GM06990 (cell line): ENCODE data around the gene PAPPA.

Source experiments
- DNase-seq: peaks from one replicate; pipeline ENCODE4 v3.0.0-alpha.2; 2011; ENCODE audit not compliant: insufficient read length; ENCODE audit errors: extremely low read depth
- H3K27me3 ChIP-seq: replicated peaks from 2 replicates; pipeline ENCODE4 v1.6.0; 2011; ENCODE audit warnings: low read length; ENCODE audit not compliant: control insufficient read depth, insufficient read depth
- H3K36me3 ChIP-seq: 2 replicates; pipeline ENCODE4 v1.5.1; 2011; ENCODE audit warnings: low read length; ENCODE audit not compliant: control insufficient read depth, insufficient read depth
- H3K4me3 ChIP-seq: replicated peaks from 2 replicates; pipeline ENCODE4 v1.5.1; 2011; ENCODE audit warnings: low read depth, mild to moderate bottlenecking, control low read depth, low read length
- TF ChIP-seq, protein P1 (sequence below): IDR thresholded peaks from 2 replicates; pipeline ENCODE4 v1.5.1; 2011; ENCODE audit warnings: low read length, control low read depth, mild to moderate bottlenecking, inconsistent platforms; ENCODE audit not compliant: insufficient read depth, poor library complexity, severe bottlenecking

Gene PAPPA

DNA sequence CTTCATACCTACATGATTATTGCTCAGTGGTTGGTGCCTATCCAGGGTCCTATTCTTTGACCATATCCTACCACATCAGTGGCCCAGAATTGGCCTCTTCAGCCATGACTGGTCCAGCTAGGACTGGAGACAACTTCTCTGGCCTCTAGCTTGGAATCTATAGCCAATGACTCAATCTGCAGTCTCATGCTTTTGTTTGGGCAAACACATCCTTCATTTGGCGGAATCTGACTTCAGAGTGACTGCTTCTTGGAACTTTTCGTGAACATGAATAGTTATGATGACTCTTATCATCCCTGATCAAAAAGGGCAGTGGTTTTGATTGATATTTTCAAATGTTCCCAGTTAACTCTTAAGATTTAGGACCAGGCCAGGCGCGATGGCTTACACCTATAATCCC lies 134.1 kb downstream of the PAPPA start:
- Histone ChIP-seq H3K36me3 (no peaks in the 10 kb centered on the region), H3K4me3 (no peak overlapping the region), H3K27me3 (peaks cover 2% of the 10 kb centered on the region; the same call in 1 of the 2 replicates)
- no peak for DNase-seq
- TF ChIP-seq, protein P1, sequence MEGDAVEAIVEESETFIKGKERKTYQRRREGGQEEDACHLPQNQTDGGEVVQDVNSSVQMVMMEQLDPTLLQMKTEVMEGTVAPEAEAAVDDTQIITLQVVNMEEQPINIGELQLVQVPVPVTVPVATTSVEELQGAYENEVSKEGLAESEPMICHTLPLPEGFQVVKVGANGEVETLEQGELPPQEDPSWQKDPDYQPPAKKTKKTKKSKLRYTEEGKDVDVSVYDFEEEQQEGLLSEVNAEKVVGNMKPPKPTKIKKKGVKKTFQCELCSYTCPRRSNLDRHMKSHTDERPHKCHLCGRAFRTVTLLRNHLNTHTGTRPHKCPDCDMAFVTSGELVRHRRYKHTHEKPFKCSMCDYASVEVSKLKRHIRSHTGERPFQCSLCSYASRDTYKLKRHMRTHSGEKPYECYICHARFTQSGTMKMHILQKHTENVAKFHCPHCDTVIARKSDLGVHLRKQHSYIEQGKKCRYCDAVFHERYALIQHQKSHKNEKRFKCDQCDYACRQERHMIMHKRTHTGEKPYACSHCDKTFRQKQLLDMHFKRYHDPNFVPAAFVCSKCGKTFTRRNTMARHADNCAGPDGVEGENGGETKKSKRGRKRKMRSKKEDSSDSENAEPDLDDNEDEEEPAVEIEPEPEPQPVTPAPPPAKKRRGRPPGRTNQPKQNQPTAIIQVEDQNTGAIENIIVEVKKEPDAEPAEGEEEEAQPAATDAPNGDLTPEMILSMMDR: no peak

DNA sequence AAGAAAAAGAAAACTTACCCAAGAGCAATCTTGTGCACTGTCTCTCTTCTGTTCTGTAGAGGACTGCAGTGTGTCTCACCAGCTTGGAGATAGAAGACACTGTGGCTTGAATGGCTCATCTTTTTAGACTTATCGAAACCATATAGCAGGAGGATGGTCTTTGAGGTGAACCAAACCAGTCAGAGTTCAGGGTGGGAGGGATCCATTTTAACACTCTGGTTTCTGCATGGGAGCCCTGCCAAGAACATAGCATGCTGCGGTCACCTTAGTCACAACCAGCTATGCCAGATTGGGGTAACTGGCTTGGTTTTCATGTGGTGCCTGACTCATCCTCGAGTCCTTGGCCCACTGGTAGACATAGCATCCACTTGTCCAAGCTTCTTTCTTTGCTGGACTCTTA lies 135.1 kb downstream of the PAPPA start:
- H3K36me3 ChIP-seq: no peaks in the 10 kb centered on the region
- H3K27me3 ChIP-seq: peaks cover 2% of the 10 kb centered on the region; the same call in 1 of the 2 replicates
- TF ChIP-seq, protein P1: no peak
- no peak overlapping the region for H3K4me3 ChIP-seq
- DNase-seq: no peak

DNA sequence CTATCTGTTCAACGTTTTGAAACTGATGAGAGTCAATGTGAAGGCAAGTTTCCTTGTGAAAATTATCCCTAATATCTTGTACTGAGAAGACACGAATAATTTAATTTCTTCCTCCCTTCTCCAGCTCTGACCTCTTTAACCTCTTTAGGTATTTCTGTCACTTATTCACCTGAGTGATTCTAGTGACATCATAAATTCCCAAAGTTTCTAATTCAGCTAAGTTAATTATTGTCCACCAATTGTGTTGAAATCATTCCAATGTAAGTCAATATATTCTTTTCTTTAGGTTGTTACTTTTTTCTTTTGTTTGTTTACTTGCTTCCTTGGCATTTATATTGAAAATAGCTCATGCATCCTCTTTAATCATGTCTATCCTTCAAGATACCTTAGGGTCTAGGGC lies 143.8 kb downstream of the PAPPA start:
- no peak for DNase-seq
- H3K4me3 ChIP-seq: no peak overlapping the region
- no peaks in the 10 kb centered on the region for H3K27me3 ChIP-seq
- H3K36me3 ChIP-seq: no peaks in the 10 kb centered on the region
- TF ChIP-seq, protein P1: no peak

DNA sequence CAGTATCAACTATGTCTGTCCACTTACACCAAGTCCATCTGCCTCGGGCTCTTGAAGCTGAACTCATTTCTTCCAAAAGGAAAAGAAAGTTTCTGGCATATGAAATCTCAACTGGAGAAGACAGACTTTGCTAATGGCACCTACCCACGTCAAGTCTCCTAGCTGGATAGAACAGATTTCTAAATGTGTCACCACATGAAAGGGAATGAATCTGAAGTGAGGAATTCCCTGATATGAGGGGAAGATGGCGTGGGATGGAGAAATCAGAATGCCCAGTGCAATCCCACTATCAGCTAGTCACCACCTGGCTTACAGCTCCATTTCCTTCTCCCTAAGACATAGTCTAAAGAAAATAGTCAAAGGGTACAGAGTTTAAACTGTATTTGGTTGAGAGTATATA lies 144.7 kb downstream of the PAPPA start:
- Histone ChIP-seq H3K4me3 (no peak overlapping the region), H3K27me3 (no peaks in the 10 kb centered on the region), H3K36me3 (no peaks in the 10 kb centered on the region)
- TF ChIP-seq, protein P1: no peak
- no peak for DNase-seq

DNA sequence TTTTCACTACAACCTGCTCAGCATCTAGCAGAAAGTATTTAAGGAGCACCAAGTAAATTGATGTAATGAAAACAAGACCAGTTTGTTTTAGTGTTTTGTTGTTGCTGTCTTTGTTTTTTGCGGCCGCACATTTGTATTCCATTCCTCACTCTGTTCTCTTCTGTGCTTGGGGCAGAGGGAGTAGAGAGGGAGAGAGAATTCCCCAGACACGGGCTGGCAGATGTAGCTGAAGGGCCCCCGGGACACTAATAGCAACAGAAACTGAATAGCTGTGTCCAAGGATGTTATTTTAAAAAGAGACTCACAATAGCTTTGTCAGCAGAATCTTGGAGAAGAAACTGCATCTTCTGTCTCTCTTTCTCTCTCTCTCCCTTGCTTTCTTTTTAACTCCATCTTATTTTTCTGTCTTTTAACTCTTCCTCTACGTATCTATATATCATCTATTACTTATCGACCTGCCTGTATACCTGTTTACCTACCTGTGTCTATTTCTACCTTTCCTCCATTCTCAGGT lies 145.3 kb downstream of the PAPPA start:
- no peak for DNase-seq
- H3K36me3 ChIP-seq: no peaks in the 10 kb centered on the region
- no peak overlapping the region for H3K4me3 ChIP-seq
- TF ChIP-seq, protein P1: no peak
- no peaks in the 10 kb centered on the region for H3K27me3 ChIP-seq

DNA sequence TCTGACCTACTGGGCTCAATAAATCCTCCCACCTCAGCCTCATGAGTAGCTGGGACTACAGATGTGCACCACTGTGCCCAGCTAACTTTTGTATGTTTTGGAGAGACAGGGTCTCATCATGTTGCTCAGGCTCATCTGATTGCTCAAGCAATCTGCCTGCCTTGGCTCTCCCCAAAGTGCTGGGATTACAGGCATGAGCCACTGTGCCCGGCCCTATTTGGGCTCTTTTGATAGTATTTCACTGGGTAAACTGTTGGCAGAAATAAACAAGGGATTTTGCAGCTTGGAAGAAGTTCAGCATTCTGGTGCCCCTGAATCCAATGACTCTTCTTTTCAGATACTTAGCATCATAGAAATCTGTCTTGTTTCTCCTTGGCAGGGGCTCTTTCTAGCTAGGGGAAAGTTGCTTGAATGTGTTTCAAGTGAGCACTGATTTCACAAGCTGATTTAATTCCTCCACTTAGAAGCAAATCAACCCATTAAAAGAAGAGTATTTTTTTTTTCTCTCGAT lies 146.8 kb downstream of the PAPPA start:
- no peaks in the 10 kb centered on the region for H3K27me3 ChIP-seq

More for the DNA sequence above, 146.8 kb downstream of the PAPPA start:
- Histone ChIP-seq H3K4me3 (no peak overlapping the region), H3K36me3 (no peaks in the 10 kb centered on the region)
- TF ChIP-seq, protein P1: no peak
- DNase-seq: no peak
